Measurements from ENCODE around the gene EPS8.
"Not testable (repeated sequence)": the region's sequence is repeated elsewhere in the genome, so short reads cannot be mapped to it uniquely, and the experiment has no call there.

The EPS8 gene

GRCh38 chr12:15767301-15767700 lies 21.9 kb downstream of the EPS8 start:
- TF ChIP-seq, protein P1, sequence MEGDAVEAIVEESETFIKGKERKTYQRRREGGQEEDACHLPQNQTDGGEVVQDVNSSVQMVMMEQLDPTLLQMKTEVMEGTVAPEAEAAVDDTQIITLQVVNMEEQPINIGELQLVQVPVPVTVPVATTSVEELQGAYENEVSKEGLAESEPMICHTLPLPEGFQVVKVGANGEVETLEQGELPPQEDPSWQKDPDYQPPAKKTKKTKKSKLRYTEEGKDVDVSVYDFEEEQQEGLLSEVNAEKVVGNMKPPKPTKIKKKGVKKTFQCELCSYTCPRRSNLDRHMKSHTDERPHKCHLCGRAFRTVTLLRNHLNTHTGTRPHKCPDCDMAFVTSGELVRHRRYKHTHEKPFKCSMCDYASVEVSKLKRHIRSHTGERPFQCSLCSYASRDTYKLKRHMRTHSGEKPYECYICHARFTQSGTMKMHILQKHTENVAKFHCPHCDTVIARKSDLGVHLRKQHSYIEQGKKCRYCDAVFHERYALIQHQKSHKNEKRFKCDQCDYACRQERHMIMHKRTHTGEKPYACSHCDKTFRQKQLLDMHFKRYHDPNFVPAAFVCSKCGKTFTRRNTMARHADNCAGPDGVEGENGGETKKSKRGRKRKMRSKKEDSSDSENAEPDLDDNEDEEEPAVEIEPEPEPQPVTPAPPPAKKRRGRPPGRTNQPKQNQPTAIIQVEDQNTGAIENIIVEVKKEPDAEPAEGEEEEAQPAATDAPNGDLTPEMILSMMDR (IDR thresholded peaks at IDR 0.05; ENCODE audit: insufficient read depth, low read length, poor library complexity, severe bottlenecking), result no peak
- Histone ChIP-seq H3K4me3 (replicated peaks; ENCODE audit: low read depth, low read length) (no peak overlapping the region), H3K36me3 (ENCODE audit: control insufficient read depth, insufficient read depth, low read length) (no peaks in the 10 kb centered on the region), H3K27me3 (replicated peaks; ENCODE audit: control insufficient read depth, insufficient read depth, low read length) (no peaks in the 10 kb centered on the region)
- DNase-seq (ENCODE audit: extremely low read depth, insufficient read length), result no peak

- TF ChIP-seq, protein P1 (IDR thresholded peaks at IDR 0.05; ENCODE audit: insufficient read depth, low read length, poor library complexity, severe bottlenecking), result no peak
- H3K27me3 ChIP-seq (replicated peaks; ENCODE audit: control insufficient read depth, insufficient read depth, low read length), result no peaks in the 10 kb centered on the region
- H3K4me3 ChIP-seq (replicated peaks; ENCODE audit: low read depth, low read length), result no peak overlapping the region
- DNase-seq (ENCODE audit: extremely low read depth, insufficient read length), result no peak
- H3K36me3 ChIP-seq (ENCODE audit: control insufficient read depth, insufficient read depth, low read length), result no peaks in the 10 kb centered on the region
Observed at GRCh38 chr12:15763328-15763727, 25.9 kb downstream of the EPS8 start.

DNA sequence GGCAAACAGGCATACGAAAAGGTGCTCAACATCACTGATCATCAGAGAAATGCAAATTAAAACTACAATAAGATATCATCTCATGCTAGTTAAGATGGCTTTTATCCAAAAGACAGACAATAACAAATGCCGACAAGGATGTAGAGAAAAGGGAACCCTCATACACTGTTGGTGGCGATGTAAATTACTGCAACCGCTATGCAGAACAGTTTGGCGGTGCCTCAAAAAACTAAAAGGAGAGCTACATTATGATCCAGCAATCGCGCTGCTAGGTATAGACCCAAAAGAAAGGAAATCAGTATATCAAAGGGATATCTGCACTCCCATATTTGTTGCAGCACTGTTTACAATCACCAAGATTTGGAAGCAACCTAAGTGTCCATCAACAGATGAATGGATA lies 27.0 kb downstream of the EPS8 start:
- DNase-seq (ENCODE audit: extremely low read depth, insufficient read length), result not testable (repeated sequence)

GRCh38 chr12:15757553-15758255 lies 31.5 kb downstream of the EPS8 start:
- Histone ChIP-seq H3K4me3 (replicated peaks; ENCODE audit: low read depth, low read length) (no peak overlapping the region), H3K27me3 (replicated peaks; ENCODE audit: control insufficient read depth, insufficient read depth, low read length) (no peaks in the 10 kb centered on the region), H3K36me3 (ENCODE audit: control insufficient read depth, insufficient read depth, low read length) (no peaks in the 10 kb centered on the region)
- TF ChIP-seq, protein P1 (IDR thresholded peaks at IDR 0.05; ENCODE audit: insufficient read depth, low read length, poor library complexity, severe bottlenecking), result no peak
- no peak for DNase-seq (ENCODE audit: extremely low read depth, insufficient read length)

More for the DNA sequence above, 27.0 kb downstream of the EPS8 start:
- not testable (repeated sequence) for H3K4me3 ChIP-seq (replicated peaks; ENCODE audit: low read depth, low read length); H3K27me3 ChIP-seq (replicated peaks; ENCODE audit: control insufficient read depth, insufficient read depth, low read length); H3K36me3 ChIP-seq (ENCODE audit: control insufficient read depth, insufficient read depth, low read length)

DNA sequence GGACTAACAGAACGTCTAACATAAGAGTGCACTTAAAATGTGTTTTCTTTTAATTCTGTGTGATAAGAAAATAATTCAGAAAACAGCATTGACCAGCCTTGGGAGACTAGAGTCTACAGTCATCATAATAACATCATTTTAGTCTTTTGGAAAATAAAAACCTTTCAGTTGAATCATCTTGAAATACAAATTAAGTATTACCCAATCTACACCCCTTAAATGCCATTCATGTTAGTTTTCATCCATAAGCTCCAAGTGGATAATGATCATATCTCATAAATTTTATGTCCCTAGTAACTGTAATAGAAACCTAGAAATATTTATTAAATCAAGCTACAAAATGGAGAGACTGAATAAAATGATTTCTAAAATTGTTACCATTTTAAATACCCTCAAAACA lies 32.4 kb downstream of the EPS8 start:
- TF ChIP-seq, protein P1 (IDR thresholded peaks at IDR 0.05; ENCODE audit: insufficient read depth, low read length, poor library complexity, severe bottlenecking), result no peak
- H3K36me3 ChIP-seq (ENCODE audit: control insufficient read depth, insufficient read depth, low read length), result no peaks in the 10 kb centered on the region
- H3K4me3 ChIP-seq (replicated peaks; ENCODE audit: low read depth, low read length), result no peak overlapping the region
- DNase-seq (ENCODE audit: extremely low read depth, insufficient read length), result no peak
- no peaks in the 10 kb centered on the region for H3K27me3 ChIP-seq (replicated peaks; ENCODE audit: control insufficient read depth, insufficient read depth, low read length)

GRCh38 chr12:15754233-15754632 lies 35.0 kb downstream of the EPS8 start:
- DNase-seq (ENCODE audit: extremely low read depth, insufficient read length), result no peak
- no peaks in the 10 kb centered on the region for H3K36me3 ChIP-seq (ENCODE audit: control insufficient read depth, insufficient read depth, low read length)
- TF ChIP-seq, protein P1 (IDR thresholded peaks at IDR 0.05; ENCODE audit: insufficient read depth, low read length, poor library complexity, severe bottlenecking), result no peak

More at GRCh38 chr12:15754233-15754632, 35.0 kb downstream of the EPS8 start:
- H3K27me3 ChIP-seq (replicated peaks; ENCODE audit: control insufficient read depth, insufficient read depth, low read length), result no peaks in the 10 kb centered on the region
- H3K4me3 ChIP-seq (replicated peaks; ENCODE audit: low read depth, low read length), result no peak overlapping the region
